Osteoblast (primary cell): ENCODE data around the gene LRRC3. TPM values are rescaled to one million over a fixed set of nuclear protein-coding genes. Genes with fewer than 3 reads are reported as not detected.

Experiments used
- DNase-seq: peaks from one replicate; pipeline ENCODE4 v3.0.0; 2011; ENCODE audit warnings: low spot score, mixed read lengths; ENCODE audit not compliant: insufficient read length; ENCODE audit errors: missing footprints
- H2AFZ ChIP-seq: 2 replicates; pipeline ENCODE4 v1.6.0; 2011; ENCODE audit warnings: mild to moderate bottlenecking, low read length
- H3K27ac ChIP-seq: 2 replicates; pipeline ENCODE4 v1.5.1; 2011; ENCODE audit warnings: mild to moderate bottlenecking, low read depth, low read length, moderate library complexity
- H3K27me3 ChIP-seq: 2 replicates; pipeline ENCODE4 v1.6.0; 2012; ENCODE audit warnings: mild to moderate bottlenecking, control low read depth, inconsistent platforms, low read length, moderate library complexity; ENCODE audit not compliant: insufficient read depth
- H3K36me3 ChIP-seq: 2 replicates; pipeline ENCODE4 v1.5.1; 2011; ENCODE audit warnings: mild to moderate bottlenecking, low read length, control low read depth, moderate library complexity; ENCODE audit not compliant: insufficient read depth
- H3K4me1 ChIP-seq: 2 replicates; pipeline ENCODE4 v1.5.1; 2011; ENCODE audit warnings: mild to moderate bottlenecking, low read length, control low read depth, moderate library complexity; ENCODE audit not compliant: insufficient read depth
- H3K4me2 ChIP-seq: 2 replicates; pipeline ENCODE4 v1.6.0; 2011; ENCODE audit warnings: mild to moderate bottlenecking, low read length; ENCODE audit not compliant: insufficient read depth
- H3K4me3 ChIP-seq: fragments of 200-600 bp; sonication (generic); 3 replicates; pipeline ENCODE4 v1.5.1; 2012; ENCODE audit warnings: mild to moderate bottlenecking, low read length, inconsistent platforms; ENCODE audit not compliant: insufficient read depth
- H3K79me2 ChIP-seq: 2 replicates; pipeline ENCODE4 v1.6.0; 2012; ENCODE audit warnings: mild to moderate bottlenecking, low read length, control low read depth, inconsistent platforms; ENCODE audit not compliant: insufficient read depth
- H3K9me3 ChIP-seq: 2 replicates; pipeline ENCODE4 v1.5.1; 2011; ENCODE audit warnings: low read depth, low read length, control low read depth
- H4K20me1 ChIP-seq: 2 replicates; pipeline ENCODE4 v1.6.0; 2012; ENCODE audit warnings: mild to moderate bottlenecking, low read length, control low read depth; ENCODE audit not compliant: insufficient read depth
- total RNA-seq: library from RNA; depleted of rRNA; stranded (reverse); fragments of >200 nt; gene quantifications from 2 replicates; pipeline ENCODE4 v1.2.3, GENCODE V29; 2012
- TF ChIP-seq, protein P1 (sequence below): IDR thresholded peaks from 2 replicates; pipeline ENCODE4 v1.5.1; 2011; ENCODE audit warnings: mild to moderate bottlenecking, low read depth, low read length, moderate library complexity; ENCODE audit errors: extremely low read depth

Gene LRRC3
- total RNA-seq, 1 donor: 0.72 TPM

- Histone ChIP-seq H3K9me3 (no peaks in the 10 kb centered on the region), H3K36me3 (no peaks in the 10 kb centered on the region), H4K20me1 (no peaks in the 10 kb centered on the region), H3K27me3 (no peaks in the 10 kb centered on the region), H3K79me2 (no peaks in the 10 kb centered on the region), H3K4me3 (no peak overlapping the region), H3K4me2 (no peak overlapping the region), H3K27ac (no peak overlapping the region), H3K4me1 (no peaks in the 10 kb centered on the region), H2AFZ (no peak overlapping the region)
- peak; percentile 65 for DNase-seq
- TF ChIP-seq, protein P1, sequence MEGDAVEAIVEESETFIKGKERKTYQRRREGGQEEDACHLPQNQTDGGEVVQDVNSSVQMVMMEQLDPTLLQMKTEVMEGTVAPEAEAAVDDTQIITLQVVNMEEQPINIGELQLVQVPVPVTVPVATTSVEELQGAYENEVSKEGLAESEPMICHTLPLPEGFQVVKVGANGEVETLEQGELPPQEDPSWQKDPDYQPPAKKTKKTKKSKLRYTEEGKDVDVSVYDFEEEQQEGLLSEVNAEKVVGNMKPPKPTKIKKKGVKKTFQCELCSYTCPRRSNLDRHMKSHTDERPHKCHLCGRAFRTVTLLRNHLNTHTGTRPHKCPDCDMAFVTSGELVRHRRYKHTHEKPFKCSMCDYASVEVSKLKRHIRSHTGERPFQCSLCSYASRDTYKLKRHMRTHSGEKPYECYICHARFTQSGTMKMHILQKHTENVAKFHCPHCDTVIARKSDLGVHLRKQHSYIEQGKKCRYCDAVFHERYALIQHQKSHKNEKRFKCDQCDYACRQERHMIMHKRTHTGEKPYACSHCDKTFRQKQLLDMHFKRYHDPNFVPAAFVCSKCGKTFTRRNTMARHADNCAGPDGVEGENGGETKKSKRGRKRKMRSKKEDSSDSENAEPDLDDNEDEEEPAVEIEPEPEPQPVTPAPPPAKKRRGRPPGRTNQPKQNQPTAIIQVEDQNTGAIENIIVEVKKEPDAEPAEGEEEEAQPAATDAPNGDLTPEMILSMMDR: no peak
Observed at GRCh38 chr21:44459712-44460440, 4.6 kb downstream of the LRRC3 start.

- Histone ChIP-seq H4K20me1 (no peaks in the 10 kb centered on the region), H3K4me2 (no peak overlapping the region), H3K4me3 (no peak overlapping the region), H3K27me3 (no peaks in the 10 kb centered on the region), H2AFZ (no peak overlapping the region), H3K4me1 (no peaks in the 10 kb centered on the region), H3K9me3 (no peaks in the 10 kb centered on the region), H3K36me3 (no peaks in the 10 kb centered on the region), H3K79me2 (no peaks in the 10 kb centered on the region), H3K27ac (no peak overlapping the region)
- peak; percentile 77 for DNase-seq
- TF ChIP-seq, protein P1: no peak
Observed at GRCh38 chr21:44460441-44460755, 5.1 kb downstream of the LRRC3 start.

DNA sequence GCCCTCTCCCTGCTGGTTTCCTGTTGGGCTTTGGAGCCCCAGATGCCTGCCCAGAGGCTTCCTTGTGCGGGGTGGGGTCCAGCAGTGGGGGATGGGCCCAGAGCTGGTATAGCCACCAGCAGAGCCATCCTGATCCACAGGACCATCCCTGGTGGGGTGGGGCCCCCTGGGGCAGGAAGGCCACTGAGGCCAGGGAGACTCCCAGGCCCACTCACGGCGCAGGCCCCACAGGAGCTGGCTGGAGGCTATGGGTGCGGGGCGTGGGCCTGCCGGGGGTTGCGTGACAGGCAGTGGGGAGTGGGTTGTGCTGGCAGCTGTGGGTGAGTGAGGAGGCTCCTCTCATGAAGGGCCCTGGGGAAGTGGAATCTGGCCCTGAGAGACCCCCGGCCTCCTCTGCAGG lies 5.7 kb downstream of the LRRC3 start:
- Histone ChIP-seq H3K9me3 (no peaks in the 10 kb centered on the region), H3K27ac (no peak overlapping the region), H3K4me2 (no peak overlapping the region), H3K4me3 (no peak overlapping the region), H4K20me1 (no peaks in the 10 kb centered on the region), H2AFZ (no peak overlapping the region), H3K4me1 (no peaks in the 10 kb centered on the region), H3K27me3 (no peaks in the 10 kb centered on the region), H3K79me2 (no peaks in the 10 kb centered on the region), H3K36me3 (no peaks in the 10 kb centered on the region)
- peak; percentile 80 for DNase-seq
- TF ChIP-seq, protein P1: no peak

- peak; percentile 80 for DNase-seq
- Histone ChIP-seq H3K36me3 (no peaks in the 10 kb centered on the region), H3K4me3 (no peak overlapping the region), H2AFZ (no peak overlapping the region), H3K9me3 (no peaks in the 10 kb centered on the region), H3K27me3 (no peaks in the 10 kb centered on the region), H3K79me2 (no peaks in the 10 kb centered on the region), H3K27ac (no peak overlapping the region), H3K4me2 (no peak overlapping the region), H4K20me1 (no peaks in the 10 kb centered on the region), H3K4me1 (no peaks in the 10 kb centered on the region)
- TF ChIP-seq, protein P1: peak; percentile 12
Observed at GRCh38 chr21:44461464-44462001, 6.2 kb downstream of the LRRC3 start.
